Amygdala (tissue), 56 donors: ENCODE measurements around the gene PRIMA1.
A peak's percentile ranks its signal among the peaks of the same experiment; 100 is the strongest.
"Not testable (repeated sequence)": the region's sequence is repeated elsewhere in the genome, so short reads cannot be mapped to it uniquely, and the experiment has no call there.

ENCODE experiments used
- DNase-seq, 56 donors: peaks; one replicate each; lab custom pipeline; 2025; lab: John Stamatoyannopoulos, UW

PRIMA1 gene, protein sequence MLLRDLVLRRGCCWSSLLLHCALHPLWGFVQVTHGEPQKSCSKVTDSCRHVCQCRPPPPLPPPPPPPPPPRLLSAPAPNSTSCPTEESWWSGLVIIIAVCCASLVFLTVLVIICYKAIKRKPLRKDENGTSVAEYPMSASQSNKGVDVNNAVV

DNA sequence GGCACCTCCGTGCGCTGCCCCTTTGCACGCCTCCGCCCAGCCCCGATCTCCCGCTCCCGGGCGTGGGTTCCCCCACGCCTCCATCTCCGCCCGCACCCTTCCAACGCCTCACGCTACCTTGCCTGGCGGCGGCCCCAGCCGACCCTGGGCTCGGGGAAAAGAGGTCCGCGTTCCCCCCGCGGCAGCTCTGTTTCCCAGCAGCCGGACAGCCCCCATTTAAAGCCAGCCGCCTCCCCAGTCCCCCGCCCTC, at the start of gene PRIMA1:
Gene PRIMA1, minus strand, starts transcription at position 193 of the 250 bp plus-strand sequence. CDS start 767 bp downstream, outside the sequence.
- DNase-seq, result peak in 3 of 56 donors; percentile 33 to 51 (median 44)

DNA sequence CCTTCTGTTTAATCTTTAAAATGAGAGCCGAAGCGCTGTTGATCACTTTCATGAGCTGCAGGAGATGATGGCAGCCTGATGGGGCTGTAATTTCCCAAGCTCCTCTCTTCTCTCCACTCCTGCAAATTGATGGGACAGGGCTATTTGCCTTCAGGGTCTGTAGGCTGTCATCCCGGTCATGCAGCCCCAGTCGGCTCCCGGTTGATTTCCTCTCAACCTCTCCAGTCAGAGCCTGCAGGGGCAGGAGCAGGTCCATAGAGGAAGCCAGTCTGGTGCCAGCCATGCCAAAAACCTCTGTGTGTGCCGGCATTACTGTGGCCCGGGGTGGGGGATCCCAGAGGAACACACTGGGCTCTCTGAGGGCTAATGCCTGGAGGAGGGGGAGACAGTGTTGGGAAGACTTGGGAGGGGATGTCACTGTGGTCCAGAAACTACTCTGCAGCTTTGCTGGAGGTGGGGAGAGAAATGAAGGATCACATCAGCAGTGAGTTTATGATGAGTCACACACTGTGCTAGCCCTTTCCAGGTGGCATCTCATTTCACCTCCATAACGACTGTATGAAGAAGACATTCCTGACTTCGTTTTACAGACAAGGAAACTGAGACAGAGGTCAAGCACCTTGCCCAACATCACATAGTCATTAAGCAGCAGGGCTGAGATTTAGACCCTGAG, 46.5 kb upstream of the PRIMA1 start:
- no peak for DNase-seq

DNA sequence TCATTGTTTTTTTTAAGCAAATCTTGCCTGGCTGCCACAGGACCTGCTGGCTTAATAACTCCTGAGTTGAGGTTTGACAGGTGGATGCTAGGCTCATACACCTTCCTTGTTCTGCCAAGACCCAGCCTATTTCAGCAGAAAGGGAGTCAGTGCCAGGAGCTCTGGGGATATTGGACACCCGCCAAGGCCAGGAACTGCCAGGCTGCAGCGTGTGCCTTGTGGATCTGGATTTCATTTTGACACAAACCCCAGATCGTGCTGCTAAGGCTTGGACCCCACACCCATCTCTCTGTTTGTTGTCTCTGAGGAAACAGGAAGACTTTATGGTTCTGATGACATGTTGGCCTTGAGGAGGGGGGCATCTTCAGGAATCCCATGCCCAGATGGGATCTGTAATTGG, 44.4 kb upstream of the PRIMA1 start:
- peak in 9 of 56 donors; percentile 1 to 19 (median 5) for DNase-seq

DNA sequence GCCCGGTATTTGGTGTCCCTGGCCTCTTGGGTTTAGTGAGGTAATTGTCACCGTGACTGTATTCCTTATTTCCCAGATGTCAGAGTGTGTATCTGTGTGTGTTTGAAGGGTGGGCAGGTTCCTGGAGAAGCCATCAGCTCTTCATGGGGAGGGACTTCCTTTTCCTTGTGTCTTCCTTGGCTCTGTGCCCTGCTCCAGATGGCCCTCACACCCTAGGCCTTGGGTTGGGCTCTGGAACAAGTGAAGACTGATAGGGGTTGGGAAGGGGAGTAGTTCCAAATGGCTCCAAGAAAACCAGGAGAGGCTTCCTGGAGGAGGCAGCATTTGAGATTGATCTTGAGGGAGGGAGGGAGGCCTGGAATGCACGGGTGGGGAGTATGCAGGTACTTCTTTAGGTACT, 43.8 kb upstream of the PRIMA1 start:
- no peak for DNase-seq

DNA sequence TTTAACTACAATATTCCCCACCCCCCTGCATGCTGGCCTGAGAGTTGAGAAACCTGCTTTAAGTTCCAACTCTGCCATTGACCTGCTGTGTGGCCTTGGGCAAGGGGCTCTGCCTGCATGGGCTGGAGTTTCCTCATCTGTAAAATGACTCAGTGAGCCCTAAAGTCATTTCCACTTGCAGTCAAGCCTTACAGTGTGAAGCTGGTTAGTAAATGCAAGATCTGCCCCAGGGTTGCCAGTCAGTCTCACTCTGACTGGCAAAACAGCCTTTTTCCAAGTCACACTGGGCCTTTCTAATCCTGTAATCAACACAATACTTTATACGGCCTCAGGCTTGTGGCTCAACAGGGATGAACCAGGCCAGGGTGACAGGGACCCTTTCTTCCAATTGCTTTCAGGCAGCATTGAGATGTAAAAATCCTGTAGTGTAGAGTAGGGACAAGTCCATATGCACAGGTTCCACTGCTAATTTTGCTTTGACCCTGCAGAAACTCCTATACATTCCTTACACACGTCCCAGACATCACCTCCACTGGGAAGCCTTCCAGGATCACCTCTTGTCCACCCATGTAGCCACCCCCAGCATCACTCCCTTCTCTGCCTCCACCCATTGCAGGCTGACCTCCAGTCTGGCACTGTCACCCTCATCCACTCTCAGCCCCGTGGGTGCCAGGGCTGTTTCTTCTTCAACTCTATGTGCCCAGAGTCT, 42.6 kb upstream of the PRIMA1 start:
- no peak for DNase-seq

DNA sequence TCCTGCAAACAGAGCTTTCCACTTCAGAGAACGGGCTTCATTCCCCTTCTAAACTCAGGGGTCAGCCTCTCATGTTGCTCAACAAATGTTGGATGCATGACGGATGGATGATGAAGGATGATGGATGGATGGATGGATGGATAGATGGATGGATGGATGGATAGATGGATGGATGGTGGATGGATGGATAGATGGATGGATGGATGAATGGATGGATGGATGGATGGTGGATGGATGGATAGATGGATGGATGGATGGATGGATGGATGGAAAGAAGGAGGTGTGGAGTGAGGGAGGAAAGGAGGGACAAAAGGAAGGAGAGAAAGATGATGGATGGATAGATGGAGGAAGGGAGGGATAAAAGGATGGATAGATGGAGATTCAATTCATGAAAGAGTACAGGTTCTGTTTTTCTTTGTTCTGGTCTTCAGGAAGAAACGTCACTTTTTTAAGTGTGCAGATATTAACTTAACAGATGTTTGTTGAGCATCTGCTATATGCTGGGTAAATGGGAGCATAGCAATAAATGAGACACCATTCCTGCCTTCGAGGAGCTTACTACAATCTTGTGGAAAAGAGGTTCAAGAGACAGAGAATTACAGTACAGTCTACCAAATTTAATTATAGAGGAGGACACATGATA, 41.7 kb upstream of the PRIMA1 start:
- no peak for DNase-seq

DNA sequence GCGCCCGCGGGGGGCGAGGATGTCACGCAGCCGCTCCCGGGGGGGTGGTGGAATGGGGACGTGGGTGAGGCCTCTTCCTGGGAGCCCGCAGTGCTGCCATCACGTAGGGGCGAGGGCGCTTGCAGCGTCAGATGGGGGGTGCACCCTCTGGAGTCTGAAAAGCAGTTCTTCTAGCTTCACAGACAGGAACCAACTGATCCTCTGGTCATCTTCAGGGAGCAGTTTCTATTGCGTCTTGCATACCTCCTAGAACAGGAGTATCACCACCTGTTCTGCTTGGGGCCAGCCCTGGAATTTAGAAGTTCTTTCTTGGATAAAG, 36.9 kb upstream of the PRIMA1 start:
- no peak for DNase-seq

DNA sequence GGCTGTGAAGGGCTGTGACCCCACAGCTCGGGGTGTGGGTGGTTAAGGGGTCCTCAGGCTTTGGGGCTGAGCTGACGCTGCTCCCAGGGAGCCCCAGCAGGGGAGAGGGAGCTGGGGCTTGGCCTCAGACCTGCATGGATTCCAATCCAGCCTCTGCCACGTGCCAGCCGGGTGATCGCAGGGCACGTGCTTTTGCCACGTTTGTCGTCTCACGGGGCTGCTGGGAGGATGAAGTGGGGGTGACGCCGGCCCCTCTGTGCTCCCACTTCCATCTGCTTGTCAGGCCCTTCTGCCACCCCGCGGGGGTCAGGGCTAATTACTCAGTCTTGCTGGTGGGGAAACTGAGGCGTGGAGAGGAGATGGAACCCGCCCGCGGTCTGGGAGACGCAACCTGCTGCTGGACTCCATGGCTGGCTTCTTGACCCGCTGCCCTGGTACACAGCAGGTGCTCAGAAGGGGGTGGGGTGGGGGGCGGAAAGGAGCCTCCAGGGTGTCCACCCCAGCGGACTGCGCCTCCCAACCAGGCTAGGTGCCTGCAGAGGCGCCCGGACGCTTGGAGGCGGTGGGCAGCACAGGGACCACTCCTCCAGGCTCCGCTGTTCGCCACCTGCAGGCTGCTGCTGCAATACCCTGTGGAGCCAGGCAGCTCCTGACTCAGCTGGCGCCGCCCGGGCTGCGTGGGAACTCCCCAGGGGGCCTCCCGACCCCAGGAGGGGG, 36.4 kb upstream of the PRIMA1 start:
- no peak for DNase-seq

DNA sequence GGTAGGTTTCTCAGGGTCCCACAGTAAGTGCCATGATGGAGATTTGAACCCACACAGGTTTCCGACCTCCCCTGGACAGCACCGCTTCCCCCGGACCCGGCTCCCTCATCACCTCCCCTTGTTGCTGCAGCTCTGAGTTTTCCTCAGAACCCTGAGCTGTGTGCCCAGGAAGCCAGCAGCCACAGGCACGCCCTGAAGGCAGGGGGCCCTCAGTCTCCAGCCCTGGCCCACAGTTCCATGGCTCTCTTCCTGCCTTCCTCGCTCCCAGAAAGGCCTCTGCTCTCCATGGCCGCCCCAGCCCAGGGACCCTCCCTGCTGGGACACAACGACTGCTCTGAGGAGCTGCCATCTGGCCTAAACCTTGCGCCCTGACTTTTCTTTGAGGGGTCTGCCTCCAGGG, 35.8 kb upstream of the PRIMA1 start:
- no peak for DNase-seq

DNA sequence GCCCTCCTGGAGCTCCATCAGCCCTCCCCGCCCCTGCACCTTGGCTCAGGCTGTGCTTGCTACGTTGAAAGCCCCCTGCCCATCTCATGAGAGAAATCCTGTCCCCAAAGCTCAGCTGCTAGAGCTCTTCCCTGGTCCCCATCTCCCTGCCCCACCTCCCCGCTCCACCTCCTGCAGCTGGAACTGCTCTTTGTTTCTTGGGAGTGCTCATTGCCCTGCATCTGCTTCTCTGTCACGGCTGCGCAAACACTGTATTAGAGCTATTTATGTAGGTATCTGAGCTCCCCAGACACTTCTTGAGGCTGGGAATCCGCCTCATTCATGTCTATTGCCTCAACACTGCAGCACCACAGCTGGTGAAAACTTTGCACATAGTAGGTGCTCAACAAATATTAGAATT, 32.8 kb upstream of the PRIMA1 start:
- no peak for DNase-seq

DNA sequence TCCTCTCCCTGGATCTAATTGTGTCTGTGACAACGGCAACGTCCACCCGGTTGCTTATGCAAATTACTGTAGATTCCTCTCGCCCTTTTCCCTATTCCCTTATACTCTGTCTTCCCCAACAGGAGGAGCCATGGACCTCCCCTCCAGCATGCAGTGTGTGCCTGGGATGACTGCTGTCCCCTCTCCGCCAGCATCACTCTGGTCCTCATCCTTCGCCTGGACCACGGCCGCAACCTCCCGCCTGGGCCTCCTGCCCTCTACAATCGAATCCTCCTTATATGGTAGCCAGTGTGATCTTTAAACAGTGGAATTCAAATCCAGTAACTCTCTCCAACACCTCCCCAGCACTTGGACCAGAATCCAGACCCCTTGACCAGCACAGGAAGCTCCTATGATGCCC, 30.6 kb upstream of the PRIMA1 start:
- no peak for DNase-seq

DNA sequence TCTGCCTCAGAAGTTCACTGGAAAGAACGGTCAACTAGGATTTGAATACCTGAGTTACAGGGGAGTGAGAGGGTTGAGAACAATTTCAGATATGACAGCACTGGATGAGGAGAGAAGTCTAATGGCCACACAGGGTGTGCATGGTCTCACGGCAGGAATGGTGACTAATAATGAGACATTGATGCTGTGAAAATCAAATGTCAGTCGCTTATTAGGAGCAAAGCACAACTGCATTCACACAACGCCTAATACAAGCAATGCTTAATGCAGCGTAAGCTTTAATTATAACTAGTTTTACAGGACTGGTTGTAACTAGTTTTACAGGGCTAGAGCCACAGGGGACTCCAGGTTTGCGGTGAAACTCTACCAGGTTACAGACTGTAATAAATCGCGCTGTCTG, 23.4 kb upstream of the PRIMA1 start:
- DNase-seq, result no peak

DNA sequence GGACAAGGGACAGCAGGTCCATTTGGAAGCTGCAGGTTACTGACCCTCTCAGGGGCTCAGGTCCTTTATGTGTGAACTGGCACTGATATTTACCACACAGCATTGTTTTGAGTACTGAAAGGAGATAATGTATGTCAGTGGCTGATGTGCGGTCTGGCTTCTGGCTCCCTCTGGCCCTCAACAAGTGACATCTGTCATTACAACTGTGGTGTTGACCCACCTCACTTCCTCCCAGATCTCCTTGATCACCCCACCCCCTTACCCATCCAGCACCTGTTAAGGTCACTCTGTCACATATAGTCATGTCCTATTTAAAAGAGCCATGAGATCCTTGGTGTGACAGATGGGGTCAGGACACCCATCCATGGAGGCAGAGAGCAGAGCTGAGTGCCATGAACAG, 22.7 kb upstream of the PRIMA1 start:
- no peak for DNase-seq

DNA sequence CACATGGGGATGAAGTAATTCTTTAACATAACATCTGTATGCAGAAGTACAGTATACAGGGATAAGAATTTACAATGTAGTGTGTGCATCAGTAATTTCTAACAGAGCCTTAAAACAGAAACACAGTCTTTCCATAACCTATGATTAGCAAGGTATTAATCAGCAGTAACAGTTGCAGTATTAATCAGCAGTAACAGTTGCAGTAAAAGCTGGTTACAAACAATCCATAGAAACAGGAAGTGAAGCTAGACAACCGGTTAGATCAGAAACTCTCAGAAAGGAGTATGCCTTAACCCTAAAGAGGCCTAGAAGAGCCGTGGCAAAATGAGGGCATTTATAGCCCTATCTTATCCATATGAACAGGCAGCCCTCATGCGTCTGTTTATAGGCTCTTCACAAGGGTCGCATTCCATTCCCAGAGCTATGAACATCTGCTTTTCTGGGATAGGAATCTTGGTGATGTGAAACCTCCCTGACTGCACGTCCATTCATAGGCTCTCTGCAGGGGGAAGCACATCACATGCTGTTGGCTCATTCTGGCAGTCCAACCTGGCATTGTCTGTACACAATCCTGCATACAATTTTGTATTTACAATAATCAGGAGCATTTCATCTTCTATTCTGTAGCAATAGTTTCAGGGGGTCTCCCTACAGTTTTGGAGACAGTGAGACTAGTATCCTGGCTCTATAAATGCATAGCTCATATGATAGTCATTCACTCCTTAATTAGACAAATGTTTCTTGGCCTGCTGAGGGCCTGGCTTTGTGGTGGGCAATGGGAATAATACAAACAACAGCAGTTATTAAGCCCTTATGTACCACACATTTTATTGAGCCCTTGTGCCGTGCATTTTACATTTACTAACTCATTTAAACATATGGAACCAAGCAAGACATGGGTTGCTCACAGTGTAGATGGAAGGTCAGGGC, 21.5 kb upstream of the PRIMA1 start:
- DNase-seq, result not testable (repeated sequence)

DNA sequence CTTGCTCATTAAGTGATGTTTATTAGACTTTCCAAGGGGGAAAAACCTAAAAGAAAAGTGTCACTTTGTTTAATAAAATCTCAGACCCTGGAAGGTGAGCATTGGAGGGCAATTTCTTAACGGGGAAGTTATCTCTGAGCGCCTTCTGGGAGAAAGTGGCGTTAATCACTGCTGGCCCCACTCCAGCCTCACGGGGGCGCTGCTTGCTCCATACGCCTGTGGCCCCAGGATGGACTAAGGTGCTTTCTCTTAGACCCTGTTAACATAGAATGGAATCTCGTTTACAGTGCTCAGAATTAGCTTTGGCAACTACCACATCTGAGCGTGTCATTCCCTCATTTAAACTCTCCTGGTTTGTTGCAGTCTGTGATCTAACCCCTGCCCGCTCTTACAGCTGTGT, 16.4 kb upstream of the PRIMA1 start:
- no peak for DNase-seq

DNA sequence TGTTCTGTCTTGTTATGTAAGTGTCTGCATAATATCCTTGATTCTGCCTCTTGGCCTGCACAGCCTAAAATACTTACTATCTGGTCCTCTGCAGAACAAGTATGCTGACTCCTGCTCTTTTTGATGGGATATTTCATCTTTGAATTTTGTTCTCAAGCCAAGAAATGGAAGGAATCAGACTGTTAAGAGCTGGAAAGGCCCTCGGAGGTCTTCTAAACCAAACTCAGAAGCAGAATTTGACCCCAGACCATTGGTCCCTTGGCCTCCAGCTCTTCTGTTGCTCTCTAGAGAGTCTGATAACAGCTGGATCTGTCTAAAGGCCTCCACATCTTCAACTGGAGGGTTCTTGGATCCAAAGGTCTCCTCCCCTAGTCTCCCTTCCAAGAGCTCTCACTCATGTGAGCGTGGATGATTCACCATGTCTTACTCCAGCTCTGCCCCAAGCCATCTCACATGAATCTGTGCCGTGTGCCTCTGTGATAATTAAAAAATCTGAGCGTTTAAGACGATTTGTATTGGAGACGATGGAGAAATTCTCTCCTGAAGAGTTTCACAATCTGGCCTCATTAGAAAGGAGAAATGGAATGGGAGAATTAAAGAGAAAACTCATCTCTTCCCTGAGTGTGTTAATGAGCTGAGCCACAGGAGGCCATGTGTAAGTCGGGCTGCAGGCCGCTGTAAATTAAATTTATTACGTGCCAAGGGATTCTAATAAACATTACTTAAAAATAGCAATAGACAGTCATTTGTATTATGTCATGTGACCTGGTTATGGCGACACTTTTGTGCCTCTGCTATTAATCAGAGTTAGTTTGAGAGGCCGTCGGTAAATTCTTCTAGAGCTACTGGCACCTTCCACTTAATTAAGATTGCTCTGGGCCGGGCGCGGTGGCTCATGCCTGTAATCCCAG, 15.4 kb upstream of the PRIMA1 start:
- no peak for DNase-seq

DNA sequence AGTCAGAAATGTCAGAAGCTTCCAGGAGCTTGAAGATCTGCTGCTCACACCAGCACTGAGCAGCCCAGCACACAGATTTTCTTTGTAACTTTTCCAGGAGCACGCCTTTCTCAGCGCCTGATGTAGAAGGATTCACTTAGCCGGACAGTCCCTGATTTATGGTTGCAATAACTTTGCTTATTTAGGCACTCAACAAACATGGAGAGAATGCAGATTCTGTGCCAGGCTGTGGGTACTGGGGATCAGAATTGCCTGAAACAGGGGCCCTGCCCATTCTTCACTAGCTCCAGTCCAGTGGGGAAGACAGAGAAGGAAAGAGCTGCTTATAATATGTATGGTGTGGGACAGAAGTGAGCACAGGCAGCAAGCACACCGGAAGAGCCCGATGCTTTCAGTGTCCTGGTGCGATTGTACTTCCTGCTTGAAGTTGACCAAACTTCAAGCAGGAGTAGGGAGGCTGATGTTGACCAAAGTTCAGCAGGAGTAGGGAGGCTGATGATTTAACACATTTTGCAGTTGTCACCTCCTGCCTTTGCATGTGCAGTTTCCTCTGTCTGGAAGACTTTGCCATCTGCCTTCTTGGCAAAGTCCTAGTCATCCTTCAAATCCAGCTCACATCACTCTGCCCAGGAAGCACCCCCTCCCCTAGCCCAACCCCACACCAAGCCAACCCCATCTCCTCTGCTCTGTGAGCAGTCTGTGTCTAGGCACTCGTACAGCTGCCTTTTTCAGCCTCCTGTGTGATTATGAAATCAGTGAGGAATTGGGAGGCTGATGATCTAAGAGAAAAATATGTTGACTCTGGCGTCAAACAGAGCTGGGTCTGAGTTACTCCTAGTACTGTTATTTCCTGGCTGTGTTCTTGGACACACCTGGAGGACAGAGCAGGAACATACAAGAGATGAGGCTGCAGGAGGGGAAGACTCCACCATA, 12.0 kb upstream of the PRIMA1 start:
- no peak for DNase-seq

DNA sequence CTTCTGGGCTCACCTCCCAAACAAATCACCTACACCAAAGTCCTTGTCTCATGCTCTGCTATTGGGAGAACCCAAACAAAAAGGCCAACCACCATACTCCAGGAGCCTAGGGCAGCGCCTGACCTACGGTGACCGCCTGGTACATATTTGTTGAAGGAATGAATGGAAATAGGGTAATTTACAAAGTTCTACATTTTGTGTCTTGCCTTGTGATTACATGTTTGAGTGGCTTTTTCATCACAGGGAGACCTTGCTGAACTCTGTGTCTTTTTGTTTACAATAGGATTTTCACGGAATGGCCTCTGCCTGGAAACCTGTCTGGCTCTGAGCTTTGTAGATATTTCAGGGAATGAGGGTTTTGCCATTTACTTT, 11.3 kb upstream of the PRIMA1 start:
- DNase-seq, result no peak
